CD4-positive, alpha-beta T cell treated with Interleukin-10 for 1 hour (primary cell): ENCODE results near the gene NAA16.
"Not testable (repeated sequence)": the region's sequence is repeated elsewhere in the genome, so short reads cannot be mapped to it uniquely, and the experiment has no call there.

Experiments used
- DNase-seq: peaks from one replicate; pipeline ENCODE4 v3.0.0-alpha.2; 2020

Gene NAA16

GRCh38 chr13:41306271-41307145 is 4.6 kb upstream of the NAA16 start:
- no peak for DNase-seq

- DNase-seq, result no peak
Measured at GRCh38 chr13:41307884-41308640, 3.0 kb upstream of the NAA16 start.

- peak; percentile 63 for DNase-seq
Measured at GRCh38 chr13:41311406-41312175, 524 bp downstream of the NAA16 start.

GRCh38 chr13:41312176-41312500 is 1.1 kb downstream of the NAA16 start:
- peak; percentile 11 for DNase-seq

- no peak for DNase-seq
Measured at GRCh38 chr13:41313117-41313516, 2.0 kb downstream of the NAA16 start.

- DNase-seq, result no peak
Measured at GRCh38 chr13:41313659-41314197, 2.7 kb downstream of the NAA16 start.

- DNase-seq, result no peak
Measured at GRCh38 chr13:41315443-41316047, 4.5 kb downstream of the NAA16 start.

GRCh38 chr13:41317243-41317642 is 6.2 kb downstream of the NAA16 start:
- no peak for DNase-seq

- DNase-seq, result no peak
Measured at GRCh38 chr13:41325752-41326151, 14.7 kb downstream of the NAA16 start.

- no peak for DNase-seq
Measured at GRCh38 chr13:41326661-41327060, 15.6 kb downstream of the NAA16 start.

- no peak for DNase-seq
Measured at GRCh38 chr13:41327994-41328790, 17.1 kb downstream of the NAA16 start.

GRCh38 chr13:41332829-41333228 is 21.8 kb downstream of the NAA16 start:
- no peak for DNase-seq

- DNase-seq, result no peak
Measured at GRCh38 chr13:41334810-41335209, 23.7 kb downstream of the NAA16 start.

- no peak for DNase-seq
Measured at GRCh38 chr13:41344358-41344757, 33.3 kb downstream of the NAA16 start.

GRCh38 chr13:41345165-41345913 is 34.3 kb downstream of the NAA16 start:
- no peak for DNase-seq

- no peak for DNase-seq
Measured at GRCh38 chr13:41345914-41346589, 35.0 kb downstream of the NAA16 start.

- peak; percentile 89 for DNase-seq
Measured at GRCh38 chr13:41352935-41353840, 42.1 kb downstream of the NAA16 start.

GRCh38 chr13:41354416-41354815 is 43.3 kb downstream of the NAA16 start:
- DNase-seq, result no peak

- DNase-seq, result not testable (repeated sequence)
Measured at GRCh38 chr13:41356385-41356648, 45.2 kb downstream of the NAA16 start.

- peak; percentile 71 for DNase-seq
Measured at GRCh38 chr13:41356786-41357185, 45.7 kb downstream of the NAA16 start.
